Esophagus squamous epithelium (tissue), 4 donors: ENCODE results near the gene GMPPB.

Source experiments
- CTCF ChIP-seq, 6 experiments: fragments of 450-650 bp in 4 of 6; fragments of 200-600 bp in 2 of 6; sonication (generic) in 2 of 6; IDR thresholded peaks; one replicate each; pipeline ENCODE4 v1.5.1; 2016 to 2019; ENCODE audit warnings: antibody characterized with exemption in 6 of 6, mild to moderate bottlenecking in 4 of 6, moderate library complexity in 4 of 6
- POLR2A ChIP-seq, 4 donors: fragments of 450-650 bp; IDR thresholded peaks; one replicate each; pipeline ENCODE4 v1.6.1; 2017; ENCODE audit warnings: antibody characterized with exemption in 4 of 4, mild to moderate bottlenecking in 4 of 4, moderate library complexity in 3 of 4

DNA sequence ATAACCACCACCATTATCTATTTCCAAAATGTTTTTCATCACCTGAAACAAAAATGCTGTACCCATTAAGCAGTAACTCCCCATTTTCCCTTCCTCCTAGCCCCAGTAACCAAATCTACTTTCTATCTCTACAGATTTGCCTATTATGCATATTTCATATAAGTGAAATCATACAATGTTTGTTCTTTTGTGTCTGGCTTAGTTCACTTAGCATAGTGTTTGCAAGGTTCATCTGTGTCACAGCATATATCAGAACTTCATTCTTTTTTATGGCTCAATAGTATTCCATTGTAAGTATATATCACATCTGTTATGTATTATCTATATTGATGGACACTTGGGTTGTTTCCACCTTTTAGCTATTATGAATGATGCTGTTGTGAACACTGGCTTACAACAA lies 16.7 kb upstream of the GMPPB start:
- TF ChIP-seq POLR2A (IDR thresholded peaks at IDR 0.05) (no peak), CTCF (IDR thresholded peaks at IDR 0.05) (no peak)
